BJ (cell line): Measurements from ENCODE around the gene COG5. TPM values are rescaled to one million over a fixed set of nuclear protein-coding genes. Genes with fewer than 3 reads are reported as not detected.

Experiments used
- CTCF ChIA-PET: fragments of 350-600 bp; formaldehyde crosslinking; extraction: SDS; loops from one replicate; lab custom pipeline; 2021; ENCODE audit warnings: antibody characterized with exemption, inconsistent platforms; lab: Yijun Ruan, JAX
- POLR2A ChIA-PET: fragments of 300-600 bp; sonication (Branson Sonifier 250); formaldehyde crosslinking; extraction: SDS; loops from one replicate; lab custom pipeline; 2021; ENCODE audit warnings: antibody characterized with exemption; lab: Charles Lee
- DNase-seq: peaks from one replicate; pipeline ENCODE4 v3.0.0-alpha.2; 2011; ENCODE audit warnings: low read depth
- H3K27me3 ChIP-seq: 2 replicates; pipeline ENCODE4 v1.6.0; 2011; ENCODE audit warnings: low read length; ENCODE audit not compliant: control insufficient read depth, insufficient read depth
- H3K36me3 ChIP-seq: 2 replicates; pipeline ENCODE4 v1.5.1; 2011; ENCODE audit warnings: low read length; ENCODE audit not compliant: control insufficient read depth, insufficient read depth
- H3K4me3 ChIP-seq: 2 replicates; pipeline ENCODE4 v1.5.1; 2011; ENCODE audit warnings: low read depth, mild to moderate bottlenecking, control low read depth, low read length
- polyA plus RNA-seq: library from polyadenylated mRNA; depleted of rRNA; stranded (reverse); fragments of >200 nt; gene quantifications from 2 replicates; pipeline ENCODE4 v1.2.3, GENCODE V29; 2011
- TF ChIP-seq, protein P1 (sequence below): IDR thresholded peaks from 2 replicates; pipeline ENCODE4 v1.5.1; 2011; ENCODE audit warnings: low read depth, mild to moderate bottlenecking, control low read depth, inconsistent platforms, low read length, moderate library complexity; ENCODE audit not compliant: insufficient read depth

COG5 gene
- polyA plus RNA-seq, 1 experiment = 20.5 TPM

DNA sequence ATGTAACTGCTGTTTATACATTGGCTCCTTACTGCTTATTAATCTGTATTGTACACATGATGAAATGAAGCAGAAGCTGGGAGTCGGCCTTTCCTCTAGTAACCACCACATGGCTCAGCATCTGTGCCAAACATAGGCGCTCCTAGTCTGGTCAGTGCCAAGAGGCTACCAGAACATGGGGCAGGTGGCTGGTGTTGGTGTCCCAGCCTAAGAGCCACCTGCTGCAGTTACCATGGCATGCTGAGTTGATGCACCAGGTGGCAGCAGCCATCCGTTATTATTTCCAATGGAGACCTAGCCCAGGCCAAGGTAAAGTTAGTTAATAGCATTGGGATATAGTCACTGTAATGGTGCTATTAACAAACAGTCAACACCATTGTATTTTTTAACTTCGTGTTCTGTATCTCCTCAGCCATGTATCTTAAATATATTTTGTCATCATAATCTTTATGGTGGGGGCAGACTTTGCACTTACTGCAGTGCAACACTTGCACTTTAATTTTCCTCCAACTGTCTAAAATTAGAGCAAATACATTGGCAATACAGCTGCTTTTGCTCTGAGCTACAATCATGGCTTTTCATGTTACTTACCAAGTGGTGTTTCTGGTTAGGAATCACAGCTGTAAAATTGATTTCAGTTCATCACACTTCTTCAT lies 361.8 kb downstream of the COG5 start:
- Histone ChIP-seq H3K27me3 (no peaks in the 10 kb centered on the region), H3K36me3 (peaks cover 10% of the 10 kb centered on the region), H3K4me3 (no peak overlapping the region)
- no peak for DNase-seq
- CTCF ChIA-PET = interaction anchor here (0.5 to 1.7 kb wide), 3 partner anchors 10 to 296 kb away, joined by 3 to 5 read pairs (median 3); no protein-coding TSS in a partner anchor
- TF ChIP-seq, protein P1, sequence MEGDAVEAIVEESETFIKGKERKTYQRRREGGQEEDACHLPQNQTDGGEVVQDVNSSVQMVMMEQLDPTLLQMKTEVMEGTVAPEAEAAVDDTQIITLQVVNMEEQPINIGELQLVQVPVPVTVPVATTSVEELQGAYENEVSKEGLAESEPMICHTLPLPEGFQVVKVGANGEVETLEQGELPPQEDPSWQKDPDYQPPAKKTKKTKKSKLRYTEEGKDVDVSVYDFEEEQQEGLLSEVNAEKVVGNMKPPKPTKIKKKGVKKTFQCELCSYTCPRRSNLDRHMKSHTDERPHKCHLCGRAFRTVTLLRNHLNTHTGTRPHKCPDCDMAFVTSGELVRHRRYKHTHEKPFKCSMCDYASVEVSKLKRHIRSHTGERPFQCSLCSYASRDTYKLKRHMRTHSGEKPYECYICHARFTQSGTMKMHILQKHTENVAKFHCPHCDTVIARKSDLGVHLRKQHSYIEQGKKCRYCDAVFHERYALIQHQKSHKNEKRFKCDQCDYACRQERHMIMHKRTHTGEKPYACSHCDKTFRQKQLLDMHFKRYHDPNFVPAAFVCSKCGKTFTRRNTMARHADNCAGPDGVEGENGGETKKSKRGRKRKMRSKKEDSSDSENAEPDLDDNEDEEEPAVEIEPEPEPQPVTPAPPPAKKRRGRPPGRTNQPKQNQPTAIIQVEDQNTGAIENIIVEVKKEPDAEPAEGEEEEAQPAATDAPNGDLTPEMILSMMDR = peak; percentile 50
- POLR2A ChIA-PET = no interaction called here

DNA sequence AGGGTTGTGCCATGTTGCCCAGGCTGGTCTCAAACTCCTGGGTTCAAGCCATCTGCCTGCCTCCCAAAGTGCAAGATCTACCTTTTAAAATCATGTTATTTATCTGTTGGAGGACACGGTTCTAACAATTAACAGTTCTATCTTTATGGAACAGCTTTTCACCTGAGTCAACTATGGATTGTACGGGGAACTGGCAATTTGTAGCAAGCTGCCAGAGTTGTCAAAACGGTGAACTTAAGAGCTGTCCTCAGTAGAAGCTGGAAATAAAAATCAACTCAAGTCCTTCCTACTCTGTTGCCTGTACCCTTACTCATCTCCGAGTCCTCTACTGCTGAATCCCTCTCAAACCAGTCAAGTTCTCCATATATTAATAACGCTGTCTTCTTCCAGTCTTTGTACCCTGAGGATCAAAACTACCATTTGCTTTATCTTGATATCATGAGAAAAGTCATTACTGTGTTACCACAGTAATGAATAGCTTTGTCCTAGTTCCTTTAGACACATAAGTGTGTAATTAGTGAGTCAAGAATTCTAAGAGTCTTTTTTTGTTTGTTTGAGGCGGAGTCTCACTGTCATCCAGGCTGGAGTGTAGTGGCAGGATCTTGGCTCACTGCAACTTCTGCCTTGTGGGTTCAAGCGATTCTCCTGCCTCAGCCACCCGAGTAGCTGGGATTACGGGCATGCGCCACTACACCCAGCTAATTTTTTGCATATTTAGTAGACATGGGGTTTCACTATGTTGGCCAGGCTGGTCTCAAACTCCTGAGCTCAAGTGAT lies 366.7 kb downstream of the COG5 start:
- ChIA-PET CTCF (interaction anchor here (0.5 to 1.7 kb wide), 4 partner anchors 15 to 528 kb away, joined by 3 read pairs; no protein-coding TSS in a partner anchor), POLR2A (no interaction called here)
- TF ChIP-seq, protein P1 = no peak
- Histone ChIP-seq H3K36me3 (peaks cover 9% of the 10 kb centered on the region), H3K27me3 (no peaks in the 10 kb centered on the region), H3K4me3 (no peak overlapping the region)
- DNase-seq = no peak

DNA sequence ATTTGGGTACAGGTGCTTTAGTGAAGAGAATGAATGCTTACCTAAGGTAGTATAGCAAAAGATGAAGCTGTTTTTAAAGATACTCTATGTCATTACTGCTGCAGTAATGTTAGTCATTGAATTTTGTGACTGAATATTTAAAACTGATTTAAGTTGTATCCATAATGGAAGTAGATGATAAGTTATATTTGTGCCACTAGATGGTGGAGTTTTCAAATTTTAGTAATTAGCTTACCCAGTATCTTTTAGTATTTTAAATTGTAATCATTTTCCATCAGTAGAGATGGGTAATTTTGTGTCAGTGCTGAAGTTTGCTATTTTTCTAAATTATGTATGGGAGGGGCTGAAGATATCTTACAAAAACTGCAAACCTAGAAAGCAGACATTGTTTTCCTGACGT lies 369.7 kb downstream of the COG5 start:
- TF ChIP-seq, protein P1 = no peak
- peaks cover 5% of the 10 kb centered on the region for H3K36me3 ChIP-seq
- no peaks in the 10 kb centered on the region for H3K27me3 ChIP-seq
- no peak for DNase-seq
- ChIA-PET CTCF (interaction anchor here (0.7 to 1.8 kb wide), 5 partner anchors 15 to 531 kb away, joined by 3 to 6 read pairs (median 4); no protein-coding TSS in a partner anchor), POLR2A (no interaction called here)
- H3K4me3 ChIP-seq = no peak overlapping the region

DNA sequence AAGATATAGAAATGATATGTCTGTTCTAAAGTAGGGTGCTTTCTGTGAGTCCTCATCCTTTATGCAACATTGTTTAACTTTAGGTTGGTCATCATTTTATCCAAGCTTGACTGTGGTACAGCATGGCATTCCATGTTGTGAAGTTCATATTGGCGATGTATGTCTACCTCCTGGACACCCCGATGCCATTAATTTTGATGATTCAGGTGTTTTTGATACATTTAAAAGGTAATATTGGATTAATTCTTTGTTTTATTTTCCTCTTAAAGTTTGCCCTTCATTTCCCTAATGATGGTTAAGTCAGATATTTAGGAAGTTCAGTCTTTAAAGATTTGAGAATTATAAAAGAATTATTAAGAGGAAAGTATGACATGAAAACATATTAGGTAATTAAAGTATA lies 373.6 kb downstream of the COG5 start:
- TF ChIP-seq, protein P1 = no peak

DNA sequence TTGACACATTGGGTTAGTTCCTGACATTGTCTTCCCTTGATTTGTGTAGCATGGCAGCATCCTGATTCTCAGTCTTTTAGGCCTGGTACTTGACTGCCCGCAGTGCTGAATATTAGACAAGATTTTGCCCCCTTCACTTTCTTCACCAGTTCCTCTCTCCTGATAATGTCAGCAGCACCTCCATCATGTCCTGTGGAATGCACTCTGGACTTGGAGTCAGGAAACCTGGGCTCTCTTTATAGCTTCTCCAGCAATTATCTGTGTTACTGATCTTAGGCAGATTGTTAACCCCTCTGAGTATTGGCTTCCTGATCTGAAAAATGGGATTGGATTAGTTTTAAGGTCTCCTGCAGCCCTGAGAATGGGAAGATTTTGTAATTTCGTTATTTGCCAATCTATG lies 375.9 kb downstream of the COG5 start:
- ChIA-PET POLR2A (no interaction called here), CTCF (no interaction called here)
- Histone ChIP-seq H3K27me3 (no peaks in the 10 kb centered on the region), H3K4me3 (no peak overlapping the region), H3K36me3 (peaks cover 8% of the 10 kb centered on the region)
- TF ChIP-seq, protein P1 = no peak
- DNase-seq = no peak

More for the DNA sequence above, 373.6 kb downstream of the COG5 start:
- Histone ChIP-seq H3K36me3 (peaks cover 10% of the 10 kb centered on the region), H3K4me3 (no peak overlapping the region), H3K27me3 (no peaks in the 10 kb centered on the region)
- CTCF ChIA-PET = no interaction called here
- POLR2A ChIA-PET = no interaction called here
- DNase-seq = no peak
